Amygdala (tissue), 56 donors: ENCODE measurements around the gene SIM1.

ENCODE experiments used
- DNase-seq, 56 donors: peaks; one replicate each; lab custom pipeline; 2025; lab: John Stamatoyannopoulos, UW

SIM1 gene

GRCh38 chr6:100473182-100473581, 8.5 kb upstream of the SIM1 start:
- DNase-seq: no peak

DNA sequence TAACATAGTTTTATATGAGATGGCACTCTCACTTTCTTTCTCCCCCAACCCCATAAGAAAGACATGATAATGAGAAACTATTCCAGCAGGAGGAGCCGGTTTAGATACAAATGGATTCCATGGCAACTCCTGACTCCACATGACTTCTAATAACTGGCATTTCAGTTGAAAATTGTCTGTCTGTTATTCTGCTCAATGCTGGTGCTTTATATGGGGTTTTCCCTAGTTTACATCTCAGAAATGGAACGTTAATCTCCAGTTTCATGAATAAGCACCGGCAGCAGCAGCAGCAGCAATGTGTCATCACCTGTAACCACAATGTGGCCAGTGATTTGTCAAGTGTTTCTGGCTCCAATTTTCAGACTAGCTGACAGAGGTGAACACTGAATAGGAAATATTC, 8.0 kb upstream of the SIM1 start:
- DNase-seq: no peak

- no peak for DNase-seq
Observed at GRCh38 chr6:100470422-100471120, 5.8 kb upstream of the SIM1 start.

GRCh38 chr6:100469101-100469859, 4.6 kb upstream of the SIM1 start:
- DNase-seq: no peak

DNA sequence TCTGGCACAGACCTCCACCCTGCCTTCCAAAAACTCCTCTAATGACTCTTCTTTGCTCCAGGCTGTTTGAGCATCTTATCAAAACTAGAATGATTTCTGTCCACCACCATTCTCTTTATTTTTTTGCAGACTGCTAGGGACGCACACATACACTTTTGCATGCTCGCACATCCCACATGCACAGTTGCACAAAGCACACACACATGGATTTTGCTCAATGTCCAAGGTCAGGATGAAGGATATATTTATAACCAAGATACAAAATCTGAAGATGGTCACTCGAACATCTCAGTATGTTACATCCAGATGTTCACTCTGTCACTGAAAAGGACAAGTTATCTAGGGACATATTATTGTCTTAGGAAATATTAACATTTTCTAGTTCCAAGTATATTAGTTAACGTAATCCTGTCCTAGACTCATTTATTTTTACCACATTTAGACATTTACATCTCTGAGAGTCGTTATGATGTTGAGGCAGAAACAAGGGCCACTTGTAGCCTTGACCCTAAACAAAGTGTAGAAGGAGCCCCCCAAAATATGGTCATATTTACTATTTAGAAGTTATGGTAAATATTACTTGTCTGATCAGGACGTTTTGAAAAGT, 3.4 kb upstream of the SIM1 start:
- DNase-seq: no peak

DNA sequence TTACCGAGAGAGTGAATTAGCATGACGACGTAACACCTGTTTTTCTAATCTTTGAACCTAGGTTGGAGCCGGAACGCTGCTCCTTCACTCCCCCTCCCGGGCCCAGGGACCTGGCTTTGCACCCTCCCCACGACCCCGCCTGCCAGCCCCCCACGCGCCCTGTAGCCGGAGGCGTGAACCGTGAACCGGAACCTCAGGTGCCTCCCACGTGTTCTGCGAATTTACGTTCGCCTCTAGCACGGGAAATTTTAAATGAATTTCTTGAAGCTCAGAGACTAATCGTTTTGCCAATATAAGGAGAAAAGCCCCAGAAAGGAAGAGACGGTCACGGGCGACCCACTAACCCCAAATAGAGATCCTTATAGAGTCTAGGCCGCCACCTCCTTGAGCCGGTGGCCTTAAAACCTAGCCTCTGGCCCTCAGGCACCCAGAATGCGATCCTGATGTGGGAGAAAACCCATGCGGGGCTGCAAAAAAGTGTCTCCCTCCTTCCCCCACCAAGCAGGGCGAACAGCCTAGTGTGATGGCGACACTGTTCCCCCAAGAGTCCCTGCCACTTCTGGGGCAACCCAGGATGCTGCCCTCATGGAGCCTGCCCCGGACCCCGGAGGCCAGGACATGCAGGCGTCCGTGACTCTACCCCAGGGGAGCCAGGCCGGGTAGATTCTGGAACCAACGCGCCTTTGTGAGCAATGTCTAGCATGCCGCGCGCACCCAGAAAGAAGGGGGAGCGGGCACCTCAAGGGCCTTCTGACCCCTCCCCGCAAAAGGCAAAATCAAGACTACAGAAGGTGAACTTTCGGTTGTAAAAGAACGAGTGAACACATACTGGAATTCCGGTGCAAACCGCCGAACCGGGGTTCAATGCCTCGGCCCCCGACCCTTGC, 2.7 kb upstream of the SIM1 start:
- DNase-seq: no peak

GRCh38 chr6:100466410-100467128, 1.8 kb upstream of the SIM1 start:
- DNase-seq: no peak

GRCh38 chr6:100465701-100466409, 1.1 kb upstream of the SIM1 start:
- DNase-seq: no peak

DNA sequence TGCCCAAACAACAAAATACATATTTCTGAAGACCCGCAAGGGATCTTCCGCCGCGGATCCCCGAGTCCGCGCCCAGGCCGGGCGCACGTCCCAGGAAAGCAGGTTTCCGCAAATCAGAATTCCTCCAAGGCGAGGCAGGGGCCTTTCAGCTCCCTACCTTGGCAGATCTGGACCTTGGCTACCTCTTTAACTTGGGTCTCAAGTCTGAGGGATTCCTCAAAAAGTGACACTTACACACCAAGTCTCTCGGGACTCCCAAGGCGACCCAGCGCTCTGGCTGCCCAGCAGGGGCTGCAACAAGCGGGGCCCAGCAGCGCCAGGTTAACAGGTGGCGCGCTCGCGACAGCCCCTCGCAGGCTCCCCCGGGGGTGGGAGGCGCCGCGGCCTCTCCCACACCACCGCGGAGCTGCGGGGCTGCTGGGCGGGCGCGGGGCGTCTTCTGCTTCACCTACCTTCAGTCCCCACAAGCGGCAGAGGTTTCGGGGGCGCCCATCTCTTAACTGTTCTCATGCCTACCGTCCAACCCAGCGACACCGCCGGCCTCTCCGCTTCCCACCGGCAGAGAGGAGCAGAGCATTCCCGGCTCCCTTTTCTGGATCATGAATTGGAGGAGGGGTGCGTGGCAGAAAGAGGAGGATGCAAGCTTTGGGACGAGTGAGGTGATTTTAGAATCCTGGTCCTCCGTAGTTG, 414 bp downstream of the SIM1 start:
- DNase-seq: no peak

DNA sequence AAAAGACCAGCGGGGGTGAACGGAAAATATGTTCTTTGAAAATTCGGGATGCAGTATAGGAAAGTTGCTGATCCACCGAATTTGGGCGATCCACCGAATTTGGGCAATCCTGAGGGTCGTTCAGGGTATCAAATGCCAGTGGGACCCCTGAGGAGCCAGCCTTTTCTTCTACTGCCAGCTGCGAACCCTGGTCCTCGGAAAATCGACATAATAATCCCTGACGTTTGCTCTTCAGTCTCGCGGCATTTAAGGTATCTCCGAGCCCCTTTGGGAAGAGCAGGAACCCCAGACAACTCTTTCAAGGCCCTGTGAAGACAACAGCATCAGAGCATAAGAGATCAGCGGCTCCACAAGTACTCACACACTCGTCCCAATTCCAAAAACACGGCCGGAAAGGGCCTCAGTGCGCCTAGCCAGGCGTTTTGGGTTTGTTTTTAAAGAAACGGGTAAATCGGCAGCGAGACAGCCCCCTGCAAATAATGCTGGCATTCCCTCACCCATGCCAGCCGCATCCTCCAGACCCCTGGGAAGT, 1.0 kb downstream of the SIM1 start:
- no peak for DNase-seq

DNA sequence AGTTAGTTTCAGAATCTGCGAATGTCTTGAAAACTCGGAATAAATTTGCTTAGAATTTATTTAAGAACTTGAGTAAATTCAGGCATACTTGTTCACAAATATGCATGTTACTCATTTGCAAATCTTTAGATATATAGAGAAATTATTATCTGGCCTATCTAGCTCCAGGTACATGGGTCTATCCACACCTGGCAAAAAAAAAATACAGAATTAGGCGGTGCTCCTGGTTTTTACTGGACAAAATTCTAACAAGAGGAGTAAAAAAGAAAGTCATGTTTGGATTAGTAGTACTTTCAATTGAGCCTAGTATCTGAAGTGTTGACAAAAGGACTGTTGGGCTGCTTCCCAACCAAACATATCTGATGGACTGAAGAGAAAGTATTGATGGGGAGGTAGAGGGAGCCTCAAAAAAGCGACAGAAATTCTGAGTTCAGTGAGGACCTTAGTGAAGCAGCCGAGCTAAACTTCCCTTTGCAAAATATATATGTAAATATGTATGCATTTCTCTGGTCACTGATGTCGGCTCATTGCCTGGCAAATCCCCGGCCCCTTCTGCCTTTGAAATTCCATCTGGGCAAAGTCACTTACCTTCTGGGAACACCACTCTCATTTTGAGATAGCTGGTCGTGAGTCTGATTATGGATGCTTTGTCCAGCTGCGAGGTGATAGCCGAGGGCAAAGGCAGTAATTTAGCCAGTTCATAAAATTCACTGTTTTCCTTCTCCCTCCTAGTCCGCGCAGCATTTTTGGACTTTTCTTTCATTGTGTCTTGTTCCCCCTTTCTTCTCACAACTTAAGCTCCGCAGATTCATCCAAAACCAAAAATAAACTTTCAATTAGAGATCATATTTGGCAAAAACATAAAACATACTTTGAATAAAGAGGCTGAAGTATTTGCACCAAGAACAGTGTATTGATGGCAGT, 1.8 kb downstream of the SIM1 start:
- no peak for DNase-seq

GRCh38 chr6:100461917-100462705, 2.6 kb downstream of the SIM1 start:
- DNase-seq: no peak

- no peak for DNase-seq
Observed at GRCh38 chr6:100461278-100461916, 3.3 kb downstream of the SIM1 start.

DNA sequence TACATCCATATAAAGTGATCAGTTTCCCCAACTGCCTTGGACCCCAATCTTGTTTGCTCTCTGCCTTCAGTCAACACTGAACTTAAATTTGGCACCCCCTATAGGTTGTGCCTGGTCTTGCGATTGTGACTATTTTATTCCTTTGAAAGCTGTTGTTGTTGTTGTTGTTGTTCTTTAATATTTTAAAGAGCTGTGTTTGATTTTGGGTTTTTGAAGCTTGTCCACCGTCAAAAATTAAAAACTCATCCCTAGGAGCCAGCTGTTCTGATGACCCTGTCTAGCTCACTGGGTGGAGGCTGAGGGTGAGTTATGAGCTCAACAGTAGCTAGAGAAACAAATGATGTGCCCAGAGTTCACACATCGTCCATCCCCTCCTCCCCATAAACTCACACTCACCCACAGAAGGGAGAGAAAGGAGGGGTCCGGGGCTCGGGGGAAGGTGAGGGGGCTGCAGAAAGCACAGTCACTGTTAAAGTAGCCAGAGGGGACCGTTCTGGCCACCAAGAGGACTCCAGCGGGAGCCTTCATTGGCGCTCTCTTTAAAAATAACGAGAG, 4.0 kb downstream of the SIM1 start:
- no peak for DNase-seq

GRCh38 chr6:100459592-100460184, 5.0 kb downstream of the SIM1 start:
- no peak for DNase-seq
